HFF-Myc (cell line): ENCODE results near the gene SLC35F4.

Source experiments
- DNase-seq: peaks from one replicate; pipeline ENCODE4 v3.0.0-alpha.2; 2011; ENCODE audit warnings: low read depth; ENCODE audit errors: extremely low read depth
- H3K4me3 ChIP-seq: replicated peaks from 2 replicates; pipeline ENCODE4 v1.5.1; 2011; ENCODE audit warnings: low read depth, mild to moderate bottlenecking, control low read depth, low read length
- TF ChIP-seq, protein P1 (sequence below): IDR thresholded peaks from 2 replicates; pipeline ENCODE4 v1.5.1; 2012; ENCODE audit warnings: mild to moderate bottlenecking, low read depth, low read length, control low read depth; ENCODE audit errors: missing control alignments

The SLC35F4 gene

GRCh38 chr14:57831981-57832380 lies 33.9 kb downstream of the SLC35F4 start:
- no peak for DNase-seq
- no peak overlapping the region for H3K4me3 ChIP-seq
- TF ChIP-seq, protein P1, sequence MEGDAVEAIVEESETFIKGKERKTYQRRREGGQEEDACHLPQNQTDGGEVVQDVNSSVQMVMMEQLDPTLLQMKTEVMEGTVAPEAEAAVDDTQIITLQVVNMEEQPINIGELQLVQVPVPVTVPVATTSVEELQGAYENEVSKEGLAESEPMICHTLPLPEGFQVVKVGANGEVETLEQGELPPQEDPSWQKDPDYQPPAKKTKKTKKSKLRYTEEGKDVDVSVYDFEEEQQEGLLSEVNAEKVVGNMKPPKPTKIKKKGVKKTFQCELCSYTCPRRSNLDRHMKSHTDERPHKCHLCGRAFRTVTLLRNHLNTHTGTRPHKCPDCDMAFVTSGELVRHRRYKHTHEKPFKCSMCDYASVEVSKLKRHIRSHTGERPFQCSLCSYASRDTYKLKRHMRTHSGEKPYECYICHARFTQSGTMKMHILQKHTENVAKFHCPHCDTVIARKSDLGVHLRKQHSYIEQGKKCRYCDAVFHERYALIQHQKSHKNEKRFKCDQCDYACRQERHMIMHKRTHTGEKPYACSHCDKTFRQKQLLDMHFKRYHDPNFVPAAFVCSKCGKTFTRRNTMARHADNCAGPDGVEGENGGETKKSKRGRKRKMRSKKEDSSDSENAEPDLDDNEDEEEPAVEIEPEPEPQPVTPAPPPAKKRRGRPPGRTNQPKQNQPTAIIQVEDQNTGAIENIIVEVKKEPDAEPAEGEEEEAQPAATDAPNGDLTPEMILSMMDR, result no peak

DNA sequence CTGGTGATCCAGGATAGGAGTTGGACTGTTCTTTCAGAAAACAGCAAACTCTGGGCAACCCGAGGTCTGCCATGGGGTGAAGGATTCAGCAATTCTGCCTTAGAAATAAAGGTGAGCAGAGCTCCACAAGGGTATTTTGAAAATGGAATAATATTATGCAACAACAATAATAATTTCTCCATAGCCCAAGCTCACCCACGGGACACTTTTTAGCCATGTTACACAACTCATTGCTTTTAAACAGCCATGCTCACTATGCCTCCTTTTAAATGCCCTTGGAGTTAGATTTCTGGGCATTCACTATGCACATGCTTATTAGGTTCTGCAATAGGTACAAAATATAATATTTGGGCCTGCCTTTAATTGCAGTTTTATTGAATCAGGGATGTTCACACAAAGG lies 37.2 kb downstream of the SLC35F4 start:
- no peak overlapping the region for H3K4me3 ChIP-seq
- TF ChIP-seq, protein P1, result no peak

DNA sequence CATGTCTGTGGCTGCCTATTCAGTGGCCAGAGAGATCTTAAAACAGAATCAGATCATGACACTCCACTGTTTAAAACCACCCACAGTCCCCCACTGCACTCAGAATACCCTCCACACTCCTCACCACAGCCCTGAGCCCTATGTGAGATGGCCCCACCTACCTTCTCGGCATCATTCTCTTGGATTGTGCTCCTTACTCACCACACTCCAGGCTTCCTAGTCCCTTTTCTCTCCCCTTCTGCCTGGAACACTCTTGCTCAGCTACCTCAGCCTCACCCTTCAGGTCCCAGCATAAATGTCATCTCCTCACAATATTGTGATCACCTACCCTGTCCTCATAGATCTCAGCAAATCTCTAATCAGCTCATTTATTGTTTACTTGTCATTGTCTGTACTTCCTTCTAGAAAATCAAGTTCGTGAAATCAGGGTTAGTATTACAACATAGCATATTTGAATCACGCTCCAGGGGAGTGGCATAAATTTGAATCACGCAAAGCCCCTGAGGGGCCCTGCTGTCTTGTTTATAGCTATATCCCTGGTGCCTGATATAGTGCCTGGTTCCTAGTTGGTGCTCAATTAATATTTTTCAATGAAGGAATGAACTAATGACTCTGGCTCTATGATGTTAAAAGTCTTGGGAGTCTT lies 42.8 kb downstream of the SLC35F4 start:
- TF ChIP-seq, protein P1, result no peak
- DNase-seq, result no peak
- no peak overlapping the region for H3K4me3 ChIP-seq

More for the DNA sequence above, 37.2 kb downstream of the SLC35F4 start:
- no peak for DNase-seq

- DNase-seq, result no peak
- H3K4me3 ChIP-seq, result no peak overlapping the region
- TF ChIP-seq, protein P1, result no peak
Measured at GRCh38 chr14:57822081-57822480, 43.8 kb downstream of the SLC35F4 start.

DNA sequence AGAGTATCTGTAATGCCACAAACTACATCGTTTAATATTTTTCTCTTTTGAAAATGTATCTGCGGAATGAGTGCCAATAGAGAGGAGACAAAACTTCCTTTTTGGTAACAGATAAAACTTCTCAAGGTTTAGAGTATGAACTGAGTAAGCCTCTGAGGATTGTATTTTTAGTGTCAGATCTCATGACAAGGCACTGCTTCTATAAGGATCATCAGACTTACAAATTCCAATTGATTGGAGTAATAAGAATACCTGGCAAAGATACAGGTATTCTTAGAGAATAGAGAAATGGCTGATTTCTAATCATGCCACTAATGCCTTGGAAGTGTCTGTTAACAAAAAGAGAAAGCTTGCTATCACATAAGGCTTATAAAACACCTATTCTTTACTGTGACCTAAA lies 45.3 kb downstream of the SLC35F4 start:
- TF ChIP-seq, protein P1, result no peak
- DNase-seq, result no peak
- H3K4me3 ChIP-seq, result no peak overlapping the region

- H3K4me3 ChIP-seq, result no peak overlapping the region
- TF ChIP-seq, protein P1, result no peak
- DNase-seq, result no peak
Measured at GRCh38 chr14:57818511-57818910, 47.4 kb downstream of the SLC35F4 start.
